H1 (cell line): ENCODE measurements around the gene STXBP6.

Experiments used
- BCL11A ChIP-seq, 2 experiments: IDR thresholded peaks; one replicate each; pipeline ENCODE4 v1.6.1; 2011; ENCODE audit warnings: low read depth in 2 of 2, low read length in 2 of 2, mild to moderate bottlenecking in 2 of 2
- CTCF ChIP-seq, 3 experiments: IDR thresholded peaks; 1 replicate in 2 of 3; 2 replicates in 1 of 3; pipeline versions ENCODE4 v1.5.1 to v1.6.1; 2011; ENCODE audit warnings: low read length in 3 of 3, mild to moderate bottlenecking in 3 of 3, inconsistent platforms in 2 of 3, low read depth in 1 of 3, moderate library complexity in 1 of 3; ENCODE audit not compliant: insufficient read depth in 1 of 3; ENCODE audit errors: control extremely low read depth in 1 of 3
- HDAC6 ChIP-seq: IDR thresholded peaks from one replicate; pipeline ENCODE4 v1.7.1; 2012; ENCODE audit warnings: low read depth, mild to moderate bottlenecking, inconsistent platforms, low read length, moderate library complexity
- MAX ChIP-seq: IDR thresholded peaks from 2 replicates; pipeline ENCODE4 v1.6.1; 2012; ENCODE audit warnings: inconsistent platforms
- POLR2AphosphoS5 ChIP-seq: IDR thresholded peaks from 2 replicates; pipeline ENCODE4 v1.6.1; 2011; ENCODE audit warnings: low read depth, low read length
- RAD21 ChIP-seq, 2 experiments: IDR thresholded peaks in 1 of 2; conservative IDR thresholded peaks in 1 of 2; 2 replicates each; pipeline ENCODE4 v1.6.1; 2011; ENCODE audit warnings: low read depth in 2 of 2, low read length in 2 of 2, improper control_type of control experiment in 1 of 2, inconsistent platforms in 1 of 2, mild to moderate bottlenecking in 1 of 2, moderate library complexity in 1 of 2

- TF ChIP-seq MAX (no peak), CTCF (IDR thresholded peaks at IDR 0.05; ENCODE audit: control extremely low read depth in 1 of 3, insufficient read depth in 1 of 3, low read depth in 1 of 3, low read length in 3 of 3) (no peak), POLR2AphosphoS5 (no peak), HDAC6 (no peak), RAD21 (IDR thresholded peaks at IDR 0.05 in 1 of 2, conservative IDR thresholded peaks at IDR 0.05 in 1 of 2; ENCODE audit: low read depth in 2 of 2, low read length in 2 of 2) (no peak), BCL11A (IDR thresholded peaks at IDR 0.05; ENCODE audit: low read depth in 2 of 2, low read length in 2 of 2) (no peak)
Measured at GRCh38 chr14:24897793-24898192, 152.2 kb downstream of the STXBP6 start.
